ENCODE results near the gene PNMT. TPM values are rescaled to one million over a fixed set of nuclear protein-coding genes. Genes with fewer than 3 reads are reported as not detected.

PNMT gene
- polyA plus RNA-seq, 1 experiment = not detected

DNA sequence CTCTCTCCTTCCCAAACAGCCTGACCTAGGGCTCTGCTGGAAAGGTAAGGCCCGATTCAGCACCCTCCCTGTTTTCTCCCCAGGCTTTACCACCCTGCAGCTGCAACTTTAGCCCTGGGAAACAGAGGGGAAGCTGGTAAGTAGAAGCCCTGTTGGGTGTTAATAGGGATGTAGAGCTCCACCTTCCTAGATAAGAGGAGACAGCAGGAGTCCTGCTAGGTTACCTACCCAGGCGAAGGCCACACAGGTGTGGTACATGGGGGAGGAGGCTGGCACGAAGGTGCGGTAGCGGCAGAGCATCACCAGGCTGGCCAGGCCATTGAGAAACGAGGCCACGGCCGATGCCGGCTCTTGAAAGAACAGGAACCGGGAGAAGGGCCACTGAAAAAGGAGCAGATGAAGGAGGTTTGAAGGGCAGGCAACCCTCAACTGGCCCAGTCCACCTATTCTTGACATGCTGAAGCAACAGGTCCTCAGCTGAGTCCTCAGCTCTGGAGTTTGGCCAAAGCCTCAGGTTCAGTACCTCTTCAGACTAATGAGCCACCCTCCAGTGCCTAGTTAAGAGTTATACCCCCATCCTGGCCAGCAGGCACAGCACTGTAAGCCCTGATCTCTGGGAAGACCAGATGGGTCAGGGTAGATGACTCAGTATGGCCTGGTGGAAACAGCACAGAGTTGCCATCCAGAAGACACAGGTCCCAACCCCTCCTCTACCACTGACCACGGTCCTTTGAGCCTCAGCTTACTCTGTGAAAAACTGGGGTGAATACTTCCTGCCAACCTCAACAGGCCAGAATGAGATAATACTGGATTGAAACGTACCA lies 16.3 kb downstream of the PNMT start:
- no peak for DNase-seq (ENCODE audit: low read depth)
- H3K36me3 ChIP-seq (ENCODE audit: control insufficient read depth, insufficient read depth, low read length) = peaks cover 4% of the 10 kb centered on the region; the same call in 1 of the 2 replicates
- TF ChIP-seq, protein P1, sequence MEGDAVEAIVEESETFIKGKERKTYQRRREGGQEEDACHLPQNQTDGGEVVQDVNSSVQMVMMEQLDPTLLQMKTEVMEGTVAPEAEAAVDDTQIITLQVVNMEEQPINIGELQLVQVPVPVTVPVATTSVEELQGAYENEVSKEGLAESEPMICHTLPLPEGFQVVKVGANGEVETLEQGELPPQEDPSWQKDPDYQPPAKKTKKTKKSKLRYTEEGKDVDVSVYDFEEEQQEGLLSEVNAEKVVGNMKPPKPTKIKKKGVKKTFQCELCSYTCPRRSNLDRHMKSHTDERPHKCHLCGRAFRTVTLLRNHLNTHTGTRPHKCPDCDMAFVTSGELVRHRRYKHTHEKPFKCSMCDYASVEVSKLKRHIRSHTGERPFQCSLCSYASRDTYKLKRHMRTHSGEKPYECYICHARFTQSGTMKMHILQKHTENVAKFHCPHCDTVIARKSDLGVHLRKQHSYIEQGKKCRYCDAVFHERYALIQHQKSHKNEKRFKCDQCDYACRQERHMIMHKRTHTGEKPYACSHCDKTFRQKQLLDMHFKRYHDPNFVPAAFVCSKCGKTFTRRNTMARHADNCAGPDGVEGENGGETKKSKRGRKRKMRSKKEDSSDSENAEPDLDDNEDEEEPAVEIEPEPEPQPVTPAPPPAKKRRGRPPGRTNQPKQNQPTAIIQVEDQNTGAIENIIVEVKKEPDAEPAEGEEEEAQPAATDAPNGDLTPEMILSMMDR (IDR thresholded peaks at IDR 0.05; ENCODE audit: insufficient read depth, low read depth, low read length) = no peak
- H3K27me3 ChIP-seq (ENCODE audit: control insufficient read depth, insufficient read depth, low read length) = no peaks in the 10 kb centered on the region
- H3K4me3 ChIP-seq (ENCODE audit: low read depth, low read length) = no peak overlapping the region
- CTCF ChIA-PET = no interaction called here
- POLR2A ChIA-PET = no interaction called here

DNA sequence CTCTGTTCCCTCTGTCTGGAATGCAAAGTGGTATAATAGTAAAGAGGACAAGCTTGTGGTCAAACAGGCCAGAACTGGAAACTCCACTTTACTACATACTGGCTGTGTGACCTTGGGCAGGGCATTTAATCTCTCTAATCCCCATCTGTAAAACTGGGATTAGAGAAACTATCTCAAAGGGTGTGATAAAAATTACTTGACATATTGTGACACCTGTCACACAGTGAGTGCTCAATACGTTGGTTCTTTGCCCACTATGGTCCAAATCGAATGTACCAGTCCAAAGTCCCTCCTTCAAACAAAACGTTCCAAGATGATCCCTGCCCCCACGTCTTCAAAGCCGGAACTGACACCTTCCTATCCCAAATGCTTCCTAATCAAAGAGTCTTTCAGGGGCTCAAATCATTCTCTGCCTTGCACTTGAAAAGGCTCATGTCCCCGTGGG lies 18.9 kb downstream of the PNMT start:
- ChIA-PET POLR2A (interaction anchor here (1.2 kb wide), 1 partner anchor 13 kb away, joined by 16 read pairs; the partner anchor contains the start of gene ERBB2), CTCF (interaction anchor here (1.0 to 1.9 kb wide), 5 partner anchors 8 to 65 kb away, joined by 3 to 8 read pairs (median 3); no protein-coding TSS in a partner anchor)
- H3K4me3 ChIP-seq (ENCODE audit: low read depth, low read length) = peak overlapping the region; percentile 72
- peaks cover 3% of the 10 kb centered on the region; the same call in 1 of the 2 replicates for H3K36me3 ChIP-seq (ENCODE audit: control insufficient read depth, insufficient read depth, low read length)
- no peaks in the 10 kb centered on the region for H3K27me3 ChIP-seq (ENCODE audit: control insufficient read depth, insufficient read depth, low read length)
- no peak for DNase-seq (ENCODE audit: low read depth)
- TF ChIP-seq, protein P1 (IDR thresholded peaks at IDR 0.05; ENCODE audit: insufficient read depth, low read depth, low read length) = no peak

DNA sequence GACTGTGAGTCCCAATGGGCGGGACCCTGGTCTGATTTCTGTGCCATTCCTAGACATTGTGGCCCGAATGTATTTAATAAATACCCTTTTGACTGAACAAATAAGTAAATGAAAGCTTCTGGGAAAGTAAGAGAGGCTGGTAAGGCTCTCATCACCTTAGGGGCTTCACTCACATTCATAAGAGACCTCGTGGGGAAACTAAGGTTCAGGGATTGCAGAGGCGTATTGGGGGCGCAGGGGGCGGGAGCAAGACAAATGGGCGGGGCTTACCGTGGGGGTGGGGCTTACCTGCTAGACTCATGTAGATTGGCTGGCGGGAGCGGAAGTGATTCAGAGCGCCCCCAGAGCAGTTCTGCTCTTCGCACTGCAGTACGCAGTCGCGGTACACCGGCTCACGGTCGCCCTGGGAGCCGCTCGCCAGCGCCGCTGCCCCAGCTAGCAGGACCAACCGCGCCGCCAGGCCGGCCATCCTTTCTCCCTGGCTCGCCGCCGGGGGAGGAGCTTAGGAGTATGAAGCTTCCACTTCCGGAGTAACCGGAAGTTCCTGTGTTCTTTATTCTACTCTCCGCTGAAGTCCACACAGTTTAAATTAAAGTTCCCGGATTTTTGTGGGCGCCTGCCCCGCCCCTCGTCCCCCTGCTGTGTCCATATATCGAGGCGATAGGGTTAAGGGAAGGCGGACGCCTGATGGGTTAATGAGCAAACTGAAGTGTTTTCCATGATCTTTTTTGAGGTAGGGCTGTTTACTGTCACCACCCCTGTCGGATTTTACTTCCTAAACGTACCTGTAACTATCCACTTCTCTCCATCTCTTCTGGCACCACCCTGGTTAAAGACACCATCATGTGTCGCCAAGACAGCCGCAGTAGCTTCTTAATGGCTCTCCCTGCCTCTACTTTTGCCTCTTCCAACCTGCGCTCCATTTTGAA lies 19.6 kb downstream of the PNMT start, which contains the start of gene PGAP3:
Gene PGAP3, minus strand, starts transcription at position 512 of the 929 bp plus-strand sequence. Its CDS starts 43 bp downstream, at position 469.
- H3K27me3 ChIP-seq (ENCODE audit: control insufficient read depth, insufficient read depth, low read length) = no peaks in the 10 kb centered on the region
- TF ChIP-seq, protein P1 (IDR thresholded peaks at IDR 0.05; ENCODE audit: insufficient read depth, low read depth, low read length) = no peak
- peak within 1 kb of the TSS; percentile 72 for H3K4me3 ChIP-seq (ENCODE audit: low read depth, low read length)
- H3K36me3 ChIP-seq (ENCODE audit: control insufficient read depth, insufficient read depth, low read length) = peaks cover 3% of the 10 kb centered on the region; the same call in 1 of the 2 replicates
- ChIA-PET CTCF (interaction anchor here (0.6 to 1.9 kb wide), 12 partner anchors 9 to 66 kb away, joined by 3 to 9 read pairs (median 4); partner anchors contain the start of genes ERBB2 and PNMT), POLR2A (interaction anchor here (0.6 to 1.2 kb wide), 2 partner anchors 10 to 12 kb away, joined by 4 to 16 read pairs; partner anchors contain the start of gene ERBB2)
- DNase-seq (ENCODE audit: low read depth) = peak; percentile 67

DNA sequence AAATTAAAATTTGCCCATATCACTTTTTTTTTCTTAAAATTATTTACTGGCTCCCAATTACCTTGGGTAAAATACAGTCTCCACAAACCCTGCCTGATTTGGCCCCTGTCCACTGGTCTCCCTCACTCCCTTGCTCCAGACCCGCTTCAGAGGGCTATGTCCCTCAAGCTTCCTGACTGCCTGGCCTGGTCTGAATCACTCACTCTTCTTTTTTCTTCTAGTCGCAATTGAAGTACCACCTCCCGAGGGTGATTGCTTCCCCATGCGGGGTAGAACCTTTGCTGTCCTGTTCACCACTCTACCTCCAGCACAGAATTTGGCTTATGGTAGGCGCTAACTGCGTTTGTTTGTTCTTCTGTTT lies 20.2 kb downstream of the PNMT start:
- CTCF ChIA-PET = interaction anchor here (0.6 to 1.9 kb wide), 9 partner anchors 11 to 67 kb away, joined by 3 to 10 read pairs (median 4); partner anchors contain the start of genes ERBB2 and PNMT
- peaks cover 3% of the 10 kb centered on the region; the same call in 1 of the 2 replicates for H3K36me3 ChIP-seq (ENCODE audit: control insufficient read depth, insufficient read depth, low read length)
- H3K4me3 ChIP-seq (ENCODE audit: low read depth, low read length) = peak overlapping the region; percentile 72
- POLR2A ChIA-PET = interaction anchor here (1.2 kb wide), 1 partner anchor 11 kb away, joined by 16 read pairs; the partner anchor contains the start of gene ERBB2
- TF ChIP-seq, protein P1 (IDR thresholded peaks at IDR 0.05; ENCODE audit: insufficient read depth, low read depth, low read length) = no peak
- H3K27me3 ChIP-seq (ENCODE audit: control insufficient read depth, insufficient read depth, low read length) = no peaks in the 10 kb centered on the region
- no peak for DNase-seq (ENCODE audit: low read depth)
